Uterus (tissue), 4 donors: ENCODE measurements around the gene IQCK. TPM values are rescaled to one million over a fixed set of nuclear protein-coding genes. Genes with fewer than 3 reads are reported as not detected.

Experiments used
- DNase-seq, 2 donors: peaks; one replicate each; pipeline ENCODE4 v3.0.0-alpha.2; 2019 to 2020
- H3K27ac ChIP-seq, 2 donors: fragments of 200-600 bp; sonication (generic); 1 replicate in 1 of 2; 2 replicates in 1 of 2; pipeline ENCODE4 v1.5.1; 2016 to 2018
- H3K27me3 ChIP-seq, 2 donors: fragments of 200-600 bp; sonication (generic); one replicate each; pipeline ENCODE4 v1.5.1; 2018 to 2019; ENCODE audit warnings: control low read depth in 1 of 2
- H3K36me3 ChIP-seq, 2 donors: fragments of 200-600 bp; sonication (generic); one replicate each; pipeline ENCODE4 v1.5.1; 2019; ENCODE audit warnings: control low read depth in 1 of 2
- H3K4me1 ChIP-seq, 2 donors: fragments of 200-600 bp; sonication (generic); one replicate each; pipeline ENCODE4 v1.5.1; 2018 to 2019; ENCODE audit warnings: control low read depth in 1 of 2
- H3K4me3 ChIP-seq, 2 donors: fragments of 200-600 bp; sonication (generic); 1 replicate in 1 of 2; 2 replicates in 1 of 2; pipeline ENCODE4 v1.5.1; 2018 to 2019; ENCODE audit warnings: mild to moderate bottlenecking in 1 of 2
- H3K9me3 ChIP-seq, 2 donors: fragments of 200-600 bp; sonication (generic); one replicate each; pipeline ENCODE4 v1.5.1; 2019; ENCODE audit warnings: control low read depth in 1 of 2
- POLR2A ChIP-seq, 2 donors: fragments of 450-650 bp; IDR thresholded peaks; one replicate each; pipeline ENCODE4 v1.6.1; 2016; ENCODE audit warnings: antibody characterized with exemption in 2 of 2, mild to moderate bottlenecking in 1 of 2, moderate library complexity in 1 of 2
- intact Hi-C: fragments of 100-400 bp; cut with DNase I; formaldehyde crosslinking; loops from one replicate; pipeline ENCODE4 v1.15.1; 2023; ENCODE audit warnings: low total_unique reads
- total RNA-seq, 4 donors: library from RNA; depleted of rRNA in 3 of 4; stranded (reverse); fragments of >200 nt in 3 of 4; gene quantifications; one replicate each; pipeline versions ENCODE4 v1.1.0 to v1.2.4, GENCODE V29; 2014 to 2023
- TF ChIP-seq, protein P1 (sequence below), 4 experiments: fragments of 200-600 bp in 2 of 4; fragments of 450-650 bp in 2 of 4; sonication (generic) in 2 of 4; IDR thresholded peaks; one replicate each; pipeline ENCODE4 v1.5.1; 2016 to 2019; ENCODE audit warnings: antibody characterized with exemption in 4 of 4, mild to moderate bottlenecking in 2 of 4, moderate library complexity in 1 of 4
- donor health status: DM: yes; HTN: yes; CAD: no.

IQCK gene
- total RNA-seq, 4 donors from 2014 or later, result 14.7 to 27.2 (median 21.1) TPM

DNA sequence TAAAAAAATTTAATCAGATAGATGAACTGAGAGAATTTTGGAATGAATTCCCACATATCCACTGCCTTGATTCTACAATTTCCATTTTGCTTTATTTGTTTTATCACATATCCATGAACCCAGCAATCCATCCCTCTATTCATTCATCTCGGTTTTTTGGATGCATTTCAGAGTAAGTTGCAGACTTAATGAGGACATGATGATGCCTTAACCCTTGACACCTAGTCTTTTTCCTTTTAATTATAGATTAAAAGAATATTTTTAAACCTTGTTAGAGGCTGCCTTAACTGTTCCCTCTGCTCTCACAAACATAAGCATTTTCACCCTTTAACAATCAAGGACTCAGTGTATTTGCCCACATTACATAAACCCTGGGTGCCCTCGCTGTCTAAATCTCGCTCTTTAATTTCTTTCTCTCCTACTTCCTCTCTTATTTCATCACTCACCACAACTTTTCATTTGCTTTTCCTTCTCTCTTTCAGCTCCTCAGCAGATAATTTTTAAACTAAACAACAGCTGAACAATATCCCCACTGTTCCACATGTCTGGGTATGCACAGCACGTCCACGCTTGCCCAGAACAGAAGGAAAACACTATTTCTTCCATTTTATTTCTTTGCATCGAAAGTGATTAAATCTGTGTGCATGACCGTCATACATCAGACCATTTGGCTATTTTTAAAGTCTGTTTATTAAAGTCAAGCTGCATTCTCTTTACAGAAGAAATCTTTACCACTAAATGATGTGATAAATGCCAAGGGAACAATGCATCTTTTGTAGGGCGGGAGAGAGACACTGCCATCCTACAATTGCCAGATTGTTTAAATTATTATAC lies 39.9 kb downstream of the IQCK start:
- no peak overlapping the region for H3K27ac ChIP-seq

DNA sequence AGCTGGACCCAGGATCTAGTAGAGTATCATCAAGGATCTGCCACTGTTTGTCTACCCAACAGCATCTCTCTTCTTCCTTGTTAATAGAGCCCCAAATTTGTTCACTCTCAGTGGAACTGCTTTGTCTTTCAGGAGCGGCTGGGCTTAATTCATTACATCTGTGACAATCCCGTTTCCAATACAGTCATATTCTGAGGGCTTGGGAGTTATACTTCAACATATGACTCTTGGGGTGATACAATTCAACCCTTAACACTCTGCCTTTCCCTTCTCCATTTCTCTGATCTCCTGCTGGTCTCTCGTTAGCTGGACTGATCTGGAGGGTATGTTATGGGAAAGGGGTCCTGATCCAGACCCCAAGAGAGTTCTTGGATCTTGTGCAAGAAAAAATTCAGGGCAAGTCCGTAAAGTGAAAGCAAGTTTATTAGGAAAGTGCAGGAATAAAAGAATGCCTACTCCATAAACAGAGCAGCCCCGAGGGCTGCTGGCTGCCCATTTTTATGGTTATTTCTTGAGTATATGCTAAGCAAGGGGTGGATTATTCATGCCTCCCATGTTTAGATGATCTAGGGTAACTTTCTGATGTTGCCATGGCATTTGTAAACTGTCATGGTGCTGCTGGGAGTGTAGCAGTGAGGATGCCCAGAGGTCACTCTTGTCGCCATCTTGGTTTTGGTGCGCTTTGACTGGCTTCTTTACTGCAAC lies 42.4 kb downstream of the IQCK start:
- Histone ChIP-seq H3K9me3 (no peaks in the 10 kb centered on the region), H3K4me3 (no peak overlapping the region), H3K27ac (no peak overlapping the region), H3K4me1 (no peaks in the 10 kb centered on the region), H3K27me3 (no peaks in the 10 kb centered on the region), H3K36me3 (no peaks in the 10 kb centered on the region)
- intact Hi-C loops, result no loop called here
- TF ChIP-seq POLR2A (IDR thresholded peaks at IDR 0.05), result no peak
- TF ChIP-seq, protein P1, sequence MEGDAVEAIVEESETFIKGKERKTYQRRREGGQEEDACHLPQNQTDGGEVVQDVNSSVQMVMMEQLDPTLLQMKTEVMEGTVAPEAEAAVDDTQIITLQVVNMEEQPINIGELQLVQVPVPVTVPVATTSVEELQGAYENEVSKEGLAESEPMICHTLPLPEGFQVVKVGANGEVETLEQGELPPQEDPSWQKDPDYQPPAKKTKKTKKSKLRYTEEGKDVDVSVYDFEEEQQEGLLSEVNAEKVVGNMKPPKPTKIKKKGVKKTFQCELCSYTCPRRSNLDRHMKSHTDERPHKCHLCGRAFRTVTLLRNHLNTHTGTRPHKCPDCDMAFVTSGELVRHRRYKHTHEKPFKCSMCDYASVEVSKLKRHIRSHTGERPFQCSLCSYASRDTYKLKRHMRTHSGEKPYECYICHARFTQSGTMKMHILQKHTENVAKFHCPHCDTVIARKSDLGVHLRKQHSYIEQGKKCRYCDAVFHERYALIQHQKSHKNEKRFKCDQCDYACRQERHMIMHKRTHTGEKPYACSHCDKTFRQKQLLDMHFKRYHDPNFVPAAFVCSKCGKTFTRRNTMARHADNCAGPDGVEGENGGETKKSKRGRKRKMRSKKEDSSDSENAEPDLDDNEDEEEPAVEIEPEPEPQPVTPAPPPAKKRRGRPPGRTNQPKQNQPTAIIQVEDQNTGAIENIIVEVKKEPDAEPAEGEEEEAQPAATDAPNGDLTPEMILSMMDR (IDR thresholded peaks at IDR 0.05), result no peak
- no peak for DNase-seq

More for the DNA sequence above, 39.9 kb downstream of the IQCK start:
- TF ChIP-seq, protein P1 (IDR thresholded peaks at IDR 0.05), result no peak
- no peak for TF ChIP-seq POLR2A (IDR thresholded peaks at IDR 0.05)
- Histone ChIP-seq H3K27me3 (no peaks in the 10 kb centered on the region), H3K4me3 (no peak overlapping the region), H3K4me1 (no peaks in the 10 kb centered on the region), H3K9me3 (no peaks in the 10 kb centered on the region), H3K36me3 (no peaks in the 10 kb centered on the region)
- DNase-seq, result no peak
- intact Hi-C loops, result no loop called here

- H3K9me3 ChIP-seq, result no peaks in the 10 kb centered on the region
- TF ChIP-seq, protein P1 (IDR thresholded peaks at IDR 0.05), result no peak
- TF ChIP-seq POLR2A (IDR thresholded peaks at IDR 0.05), result no peak
- H3K4me1 ChIP-seq, result no peaks in the 10 kb centered on the region
- intact Hi-C loops, result no loop called here
- DNase-seq, result peak in 1 of 2 donors; percentile 35
- no peak overlapping the region for H3K4me3 ChIP-seq
- no peaks in the 10 kb centered on the region for H3K27me3 ChIP-seq
- no peaks in the 10 kb centered on the region for H3K36me3 ChIP-seq
- peak overlapping the region in 1 of 2 donors; percentile 9 for H3K27ac ChIP-seq
Measured at GRCh38 chr16:19765860-19766553, 47.9 kb downstream of the IQCK start.

GRCh38 chr16:19766554-19766884 lies 48.4 kb downstream of the IQCK start:
- TF ChIP-seq, protein P1 (IDR thresholded peaks at IDR 0.05), result no peak
- TF ChIP-seq POLR2A (IDR thresholded peaks at IDR 0.05), result no peak
- H3K4me1 ChIP-seq, result no peaks in the 10 kb centered on the region
- no peaks in the 10 kb centered on the region for H3K9me3 ChIP-seq
- no peak overlapping the region for H3K4me3 ChIP-seq
- H3K36me3 ChIP-seq, result no peaks in the 10 kb centered on the region
- H3K27ac ChIP-seq, result peak overlapping the region in 1 of 2 donors; percentile 9
- H3K27me3 ChIP-seq, result no peaks in the 10 kb centered on the region
- intact Hi-C loops, result no loop called here
- no peak for DNase-seq
